HG02852 (cell line): ENCODE measurements around the gene RGS12.

ENCODE experiments used
- ATAC-seq: cut with Tn5 transposase; IDR thresholded peaks from one replicate; pipeline ENCODE4 v1.9.1; 2021; ENCODE audit warnings: mild to moderate bottlenecking, moderate library complexity; ENCODE audit not compliant: unreplicated experiment

The RGS12 gene

GRCh38 chr4:3310301-3311094, 17.7 kb downstream of the RGS12 start:
- no peak for ATAC-seq

- ATAC-seq, result no peak
These were observed 18.2 kb downstream of the RGS12 start for GRCh38 chr4:3311095-3311372.

GRCh38 chr4:3311489-3312171, 18.8 kb downstream of the RGS12 start:
- no peak for ATAC-seq

GRCh38 chr4:3312362-3312761, 19.5 kb downstream of the RGS12 start:
- no peak for ATAC-seq

GRCh38 chr4:3313139-3313538, 20.3 kb downstream of the RGS12 start:
- no peak for ATAC-seq

GRCh38 chr4:3313556-3314228, 20.9 kb downstream of the RGS12 start:
- ATAC-seq, result no peak

- ATAC-seq, result no peak
These were observed 22.0 kb downstream of the RGS12 start for GRCh38 chr4:3314706-3315260.

- no peak for ATAC-seq
These were observed 22.7 kb downstream of the RGS12 start for GRCh38 chr4:3315566-3315965.

- no peak for ATAC-seq
These were observed 23.3 kb downstream of the RGS12 start for GRCh38 chr4:3316146-3316545.

- ATAC-seq, result no peak
These were observed 24.3 kb downstream of the RGS12 start for GRCh38 chr4:3317011-3317655.

GRCh38 chr4:3317656-3318211, 24.9 kb downstream of the RGS12 start:
- ATAC-seq, result no peak

GRCh38 chr4:3318561-3319021, 25.8 kb downstream of the RGS12 start:
- ATAC-seq, result no peak

GRCh38 chr4:3320361-3321023, 27.7 kb downstream of the RGS12 start:
- ATAC-seq, result no peak

GRCh38 chr4:3321295-3321889, 28.6 kb downstream of the RGS12 start:
- ATAC-seq, result no peak

GRCh38 chr4:3322059-3322550, 29.3 kb downstream of the RGS12 start:
- ATAC-seq, result no peak

- ATAC-seq, result no peak
These were observed 30.3 kb downstream of the RGS12 start for GRCh38 chr4:3323071-3323481.

GRCh38 chr4:3324093-3324815, 31.4 kb downstream of the RGS12 start:
- ATAC-seq, result no peak

GRCh38 chr4:3328814-3329663, 36.2 kb downstream of the RGS12 start:
- ATAC-seq, result no peak
